Caco-2 (cell line): ENCODE data around the gene POMT1. TPM values are rescaled to one million over a fixed set of nuclear protein-coding genes. Genes with fewer than 3 reads are reported as not detected.

Experiments
- BruUV-seq: library from RNA; stranded (reverse); fragments of 400-500 nt; replicated peaks from 2 replicates; lab custom pipeline; 2021; lab: Mats Ljungman, UMichigan
- CTCF ChIA-PET: fragments of 300-600 bp; sonication (Branson Sonifier 250); formaldehyde crosslinking; loops from one replicate; lab custom pipeline; 2022; ENCODE audit warnings: antibody characterized with exemption; lab: Charles Lee
- POLR2A ChIA-PET: fragments of 300-600 bp; sonication (Branson Sonifier 250); formaldehyde crosslinking; loops from one replicate; lab custom pipeline; 2022; ENCODE audit warnings: antibody characterized with exemption; lab: Charles Lee
- DNase-seq, 2 experiments: peaks; one replicate each; pipeline versions ENCODE4 v3.0.0 to v3.0.0-alpha.2; 2020 to 2022
- H3K27me3 ChIP-seq: replicated peaks from 2 replicates; pipeline ENCODE4 v1.6.0; 2011; ENCODE audit warnings: low read length; ENCODE audit not compliant: control insufficient read depth, insufficient read depth
- H3K36me3 ChIP-seq: 2 replicates; pipeline ENCODE4 v1.5.1; 2011; ENCODE audit warnings: low read length; ENCODE audit not compliant: control insufficient read depth, insufficient read depth
- H3K4me1 ChIP-seq: fragments of 250-450 bp; sonication (Bioruptor Pico); 2 replicates; pipeline ENCODE4 v1.5.1; 2020; ENCODE audit warnings: mild to moderate bottlenecking
- H3K4me3 ChIP-seq: 2 replicates; pipeline ENCODE4 v1.5.1; 2011; ENCODE audit warnings: low read depth, mild to moderate bottlenecking, control low read depth, low read length
- H3K9me3 ChIP-seq: fragments of 250-450 bp; sonication (Bioruptor Pico); 2 replicates; pipeline ENCODE4 v1.5.1; 2020; ENCODE audit warnings: mild to moderate bottlenecking, moderate library complexity
- H3K27ac Mint-ChIP-seq: one replicate; pipeline ENCODE4 v1.8.0; 2022; ENCODE audit warnings: mixed read lengths; ENCODE audit not compliant: unreplicated experiment
- H3K27me3 Mint-ChIP-seq: one replicate; pipeline ENCODE4 v1.8.0; 2022; ENCODE audit warnings: mixed read lengths; ENCODE audit not compliant: insufficient read depth, unreplicated experiment
- H3K36me3 Mint-ChIP-seq: one replicate; pipeline ENCODE4 v1.8.0; 2022; ENCODE audit warnings: mild to moderate bottlenecking, mixed read lengths; ENCODE audit not compliant: insufficient read depth, unreplicated experiment
- H3K4me1 Mint-ChIP-seq: one replicate; pipeline ENCODE4 v1.8.0; 2022; ENCODE audit warnings: low read depth, mixed read lengths; ENCODE audit not compliant: unreplicated experiment
- H3K4me3 Mint-ChIP-seq: one replicate; pipeline ENCODE4 v1.8.0; 2022; ENCODE audit warnings: mild to moderate bottlenecking, moderate library complexity, mixed read lengths; ENCODE audit not compliant: unreplicated experiment
- H3K9me3 Mint-ChIP-seq: one replicate; pipeline ENCODE4 v1.8.0; 2022; ENCODE audit warnings: mixed read lengths; ENCODE audit not compliant: unreplicated experiment
- CTCF ChIP-seq, 2 experiments: fragments of 200-600 bp in 1 of 2; IDR thresholded peaks; 1 replicate in 1 of 2; 2 replicates in 1 of 2; pipeline versions ENCODE4 v1.5.1 to v1.8.0; 2011 to 2022; ENCODE audit warnings: antibody characterized with exemption in 1 of 2, control low read depth in 1 of 2, inconsistent platforms in 1 of 2, low read depth in 1 of 2, low read length in 1 of 2, mild to moderate bottlenecking in 1 of 2, moderate library complexity in 1 of 2; ENCODE audit not compliant: insufficient read depth in 1 of 2, severe bottlenecking in 1 of 2, unreplicated experiment in 1 of 2
- intact Hi-C: fragments of 100-400 bp; cut with micrococcal nuclease; formaldehyde crosslinking; loops from one replicate; pipeline ENCODE4 v1.10.0; 2022; ENCODE audit not compliant: unreplicated experiment
- total RNA-seq: library from RNA; stranded (reverse); gene quantifications from 2 replicates; pipeline ENCODE4 v1.2.3, GENCODE V29; 2022

The POMT1 gene
- total RNA-seq, 1 experiment from 2014 or later: 44.2 TPM

DNA sequence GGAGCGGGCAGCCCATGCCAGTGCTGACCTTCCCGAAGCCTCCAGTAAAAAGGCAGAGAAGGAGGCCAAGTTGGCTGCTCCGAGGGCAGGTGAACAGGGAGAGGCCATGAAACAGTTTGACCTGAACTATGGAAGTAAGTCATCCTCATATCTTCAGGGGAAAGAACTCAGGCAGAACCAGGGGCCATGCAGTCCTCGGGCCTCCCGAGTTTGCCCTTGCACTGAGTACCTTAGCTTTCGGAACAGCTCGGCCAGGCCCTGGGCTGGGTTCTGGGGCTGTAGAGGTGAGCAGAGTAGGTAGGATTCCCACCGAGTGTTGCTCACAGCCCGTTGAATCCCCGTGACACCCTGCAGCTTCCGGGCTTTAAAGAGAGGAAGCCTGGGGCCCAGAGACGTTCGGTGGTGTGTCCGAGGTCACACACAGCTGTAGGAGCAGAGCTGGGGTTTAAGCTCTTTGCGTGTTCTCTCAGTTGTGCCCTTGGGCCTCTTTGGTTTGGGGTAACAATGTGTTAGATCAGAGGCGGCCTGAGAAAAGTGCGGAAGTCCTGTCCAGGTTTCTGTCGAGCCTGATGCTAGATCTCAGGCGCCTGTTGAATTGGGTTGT, 24.8 kb upstream of the POMT1 start:
- ChIA-PET POLR2A (no interaction called here), CTCF (no interaction called here)
- peaks cover 14% of the 10 kb centered on the region for H3K36me3 ChIP-seq
- no peaks in the 10 kb centered on the region for H3K27me3 ChIP-seq
- H3K36me3 Mint-ChIP-seq: peaks cover 97% of the 10 kb centered on the region
- no peaks in the 10 kb centered on the region for H3K9me3 Mint-ChIP-seq
- no peak for DNase-seq
- no peaks in the 10 kb centered on the region for H3K9me3 ChIP-seq
- TF ChIP-seq CTCF (IDR thresholded peaks at IDR 0.05; ENCODE audit: insufficient read depth in 1 of 2, low read depth in 1 of 2, low read length in 1 of 2, severe bottlenecking in 1 of 2, unreplicated experiment in 1 of 2): no peak
- no TSS peak for BruUV-seq
- intact Hi-C loops: loop anchor here (10.0 kb wide), 1 partner anchor 103 kb away; no protein-coding TSS in a partner anchor
- no peak overlapping the region for H3K4me3 ChIP-seq
- H3K4me1 ChIP-seq: peaks cover 2% of the 10 kb centered on the region
- no peaks in the 10 kb centered on the region for H3K27me3 Mint-ChIP-seq
- H3K27ac Mint-ChIP-seq: peak overlapping the region; percentile 26
- no peak overlapping the region for H3K4me3 Mint-ChIP-seq
- H3K4me1 Mint-ChIP-seq: no peaks in the 10 kb centered on the region

DNA sequence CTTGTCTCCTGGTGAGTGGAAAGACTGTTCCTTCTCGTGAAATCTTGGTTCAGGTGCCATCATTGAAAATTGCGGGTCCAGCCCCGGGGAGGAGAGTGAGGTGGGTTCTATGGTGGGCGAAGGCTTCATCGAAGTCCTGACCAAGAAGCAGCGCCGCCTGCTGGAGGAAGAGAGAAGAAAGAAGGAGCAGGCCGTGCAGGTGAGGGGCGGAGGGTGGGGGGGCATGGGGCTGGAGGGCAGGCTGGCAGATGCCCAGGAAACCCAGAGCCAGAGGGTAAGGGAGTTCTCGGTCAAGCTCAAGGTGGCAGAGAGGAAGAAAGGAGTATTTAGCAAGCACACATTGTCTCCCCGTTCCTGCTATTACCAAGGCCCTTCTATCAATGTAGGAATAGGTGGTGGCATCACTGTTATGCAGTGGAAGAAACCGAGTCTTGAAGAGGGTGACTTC, 24.3 kb upstream of the POMT1 start:
- peak overlapping the region; percentile 26 for H3K27ac Mint-ChIP-seq
- CTCF ChIA-PET: no interaction called here
- H3K27me3 Mint-ChIP-seq: no peaks in the 10 kb centered on the region
- Histone ChIP-seq H3K4me3 (no peak overlapping the region), H3K36me3 (peaks cover 14% of the 10 kb centered on the region), H3K9me3 (no peaks in the 10 kb centered on the region), H3K4me1 (no peaks in the 10 kb centered on the region), H3K27me3 (no peaks in the 10 kb centered on the region)
- H3K36me3 Mint-ChIP-seq: peaks cover 97% of the 10 kb centered on the region
- POLR2A ChIA-PET: no interaction called here
- DNase-seq: peak in 1 of 2 experiments; percentile 61
- TF ChIP-seq CTCF (IDR thresholded peaks at IDR 0.05; ENCODE audit: insufficient read depth in 1 of 2, low read depth in 1 of 2, low read length in 1 of 2, severe bottlenecking in 1 of 2, unreplicated experiment in 1 of 2): peak; percentile 44 to 64
- no peaks in the 10 kb centered on the region for H3K9me3 Mint-ChIP-seq
- no TSS peak for BruUV-seq
- no peak overlapping the region for H3K4me3 Mint-ChIP-seq
- intact Hi-C loops: loop anchor here (10.0 kb wide), 1 partner anchor 104 kb away; no protein-coding TSS in a partner anchor
- no peaks in the 10 kb centered on the region for H3K4me1 Mint-ChIP-seq

DNA sequence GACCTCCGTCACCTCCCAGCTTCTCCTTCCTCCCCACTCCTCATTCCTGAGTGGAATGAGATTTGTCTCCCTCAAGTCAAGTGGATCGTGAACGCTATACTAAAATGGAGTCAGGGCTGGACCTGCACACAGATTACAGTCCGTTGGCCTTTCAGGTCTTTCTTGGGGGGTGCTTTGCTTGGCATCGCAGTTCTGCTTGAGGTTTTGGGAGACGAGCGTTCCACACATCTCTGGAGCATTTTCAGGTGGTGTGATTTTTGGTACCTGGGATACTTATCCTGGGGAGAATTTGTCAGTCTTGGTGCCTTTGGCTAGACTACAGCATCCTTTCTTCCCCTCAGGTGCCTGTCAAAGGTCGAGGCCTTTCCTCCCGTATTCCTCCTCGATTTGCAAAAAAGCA, 23.8 kb upstream of the POMT1 start:
- Mint-ChIP-seq H3K9me3 (no peaks in the 10 kb centered on the region), H3K27me3 (no peaks in the 10 kb centered on the region), H3K36me3 (peaks cover 97% of the 10 kb centered on the region), H3K27ac (peak overlapping the region; percentile 26), H3K4me1 (no peaks in the 10 kb centered on the region), H3K4me3 (no peak overlapping the region)
- Histone ChIP-seq H3K9me3 (no peaks in the 10 kb centered on the region), H3K27me3 (no peaks in the 10 kb centered on the region), H3K4me3 (no peak overlapping the region), H3K4me1 (no peaks in the 10 kb centered on the region), H3K36me3 (peaks cover 14% of the 10 kb centered on the region)
- ChIA-PET CTCF (no interaction called here), POLR2A (no interaction called here)
- no peak for TF ChIP-seq CTCF (IDR thresholded peaks at IDR 0.05; ENCODE audit: insufficient read depth in 1 of 2, low read depth in 1 of 2, low read length in 1 of 2, severe bottlenecking in 1 of 2, unreplicated experiment in 1 of 2)
- intact Hi-C loops: loop anchor here (10.0 kb wide), 1 partner anchor 104 kb away; no protein-coding TSS in a partner anchor
- no peak for DNase-seq
- no TSS peak for BruUV-seq
